PC-3 (cell line): Measurements from ENCODE around the gene ENTPD1. TPM values are rescaled to one million over a fixed set of nuclear protein-coding genes. Genes with fewer than 3 reads are reported as not detected.

Experiments used
- ATAC-seq: fragments of 200-7000 bp; cut with Tn5 transposase; 2 replicates; pipeline ENCODE4 v1.9.1; 2020; ENCODE audit warnings: mild to moderate bottlenecking, moderate library complexity
- BruUV-seq: library from RNA; stranded (reverse); fragments of 400-500 nt; replicated peaks from 2 replicates; lab custom pipeline; 2021; lab: Mats Ljungman, UMichigan
- CTCF ChIA-PET: fragments of 300-600 bp; sonication (Branson Sonifier 250); formaldehyde crosslinking; loops from one replicate; lab custom pipeline; 2022; ENCODE audit warnings: antibody characterized with exemption; lab: Charles Lee
- POLR2A ChIA-PET: fragments of 300-600 bp; sonication (Branson Sonifier 250); formaldehyde crosslinking; loops from one replicate; lab custom pipeline; 2022; ENCODE audit warnings: antibody characterized with exemption; ENCODE audit not compliant: unreplicated experiment; lab: Charles Lee
- DNase-seq: peaks from one replicate; pipeline ENCODE4 v3.0.0-alpha.2; 2015
- H2AFZ ChIP-seq: fragments of 300-600 bp; sonication (generic); 2 replicates; pipeline ENCODE4 v1.6.0; 2016; ENCODE audit warnings: antibody characterized with exemption, low read length
- H3F3A ChIP-seq: fragments of 300-600 bp; sonication (generic); one replicate; pipeline ENCODE4 v1.6.0; 2017; ENCODE audit warnings: antibody characterized with exemption, low read length, control low read depth, mild to moderate bottlenecking; ENCODE audit not compliant: unreplicated experiment
- H3K27ac ChIP-seq: fragments of 300-600 bp; sonication (generic); 2 replicates; pipeline ENCODE4 v1.5.1; 2016; ENCODE audit warnings: mild to moderate bottlenecking, low read length
- H3K27me3 ChIP-seq: fragments of 300-600 bp; sonication (generic); 2 replicates; pipeline ENCODE4 v1.6.1; 2016; ENCODE audit warnings: low read length, mixed read lengths
- H3K36me3 ChIP-seq: fragments of 300-600 bp; sonication (generic); 2 replicates; pipeline ENCODE4 v1.6.1; 2016; ENCODE audit warnings: low read depth, mixed run types, low read length, mixed read lengths
- H3K4me1 ChIP-seq: fragments of 300-600 bp; sonication (generic); 2 replicates; pipeline ENCODE4 v1.5.1; 2016; ENCODE audit warnings: low read length; ENCODE audit not compliant: insufficient read depth
- H3K4me2 ChIP-seq: fragments of 300-600 bp; sonication (generic); 2 replicates; pipeline ENCODE4 v1.6.0; 2016; ENCODE audit warnings: low read length
- H3K4me3 ChIP-seq: fragments of 300-600 bp; sonication (generic); 2 replicates; pipeline ENCODE4 v1.5.1; 2016; ENCODE audit warnings: mild to moderate bottlenecking, low read length, mixed read lengths
- H3K79me2 ChIP-seq: fragments of 300-600 bp; sonication (generic); 2 replicates; pipeline ENCODE4 v1.6.1; 2017; ENCODE audit warnings: low read length, mixed read lengths
- H3K9ac ChIP-seq: fragments of 300-600 bp; sonication (generic); 2 replicates; pipeline ENCODE4 v1.6.0; 2016; ENCODE audit warnings: mild to moderate bottlenecking, low read length
- H3K9me2 ChIP-seq: fragments of 300-600 bp; sonication (generic); replicated peaks from 2 replicates; pipeline ENCODE4 v1.6.1; 2016; ENCODE audit warnings: mixed run types, low read length, mixed read lengths
- H3K9me3 ChIP-seq: fragments of 300-600 bp; sonication (generic); 2 replicates; pipeline ENCODE4 v1.6.1; 2016; ENCODE audit warnings: low read length, mixed read lengths
- H4K20me1 ChIP-seq: fragments of 300-600 bp; sonication (generic); 2 replicates; pipeline ENCODE4 v1.6.1; 2016; ENCODE audit warnings: low read length, mixed read lengths
- EZH2 ChIP-seq: fragments of 300-600 bp; sonication (generic); IDR thresholded peaks from one replicate; pipeline ENCODE4 v1.6.1; 2017; ENCODE audit warnings: antibody characterized with exemption, mild to moderate bottlenecking, low read length; ENCODE audit not compliant: unreplicated experiment
- EZH2phosphoT487 ChIP-seq: fragments of 300-600 bp; sonication (generic); IDR thresholded peaks from 2 replicates; pipeline ENCODE4 v1.6.1; 2018; ENCODE audit warnings: mild to moderate bottlenecking, antibody characterized with exemption, low read length, borderline replicate concordance
- intact Hi-C: fragments of 100-400 bp; cut with micrococcal nuclease; formaldehyde crosslinking; loops from 2 replicates; pipeline ENCODE4 v1.9.0; 2023
- total RNA-seq: library from RNA; depleted of rRNA; stranded (reverse); fragments of >200 nt; gene quantifications from 2 replicates; pipeline ENCODE4 v1.2.3, GENCODE V29; 2014
- TF ChIP-seq, protein P1 (sequence below): fragments of 300-600 bp; sonication (generic); conservative IDR thresholded peaks from 2 replicates; pipeline ENCODE4 v1.5.1; 2017; ENCODE audit warnings: antibody characterized with exemption, low read depth, mild to moderate bottlenecking, low read length

Gene ENTPD1
- total RNA-seq, 1 experiment from 2014 or later: not detected

DNA sequence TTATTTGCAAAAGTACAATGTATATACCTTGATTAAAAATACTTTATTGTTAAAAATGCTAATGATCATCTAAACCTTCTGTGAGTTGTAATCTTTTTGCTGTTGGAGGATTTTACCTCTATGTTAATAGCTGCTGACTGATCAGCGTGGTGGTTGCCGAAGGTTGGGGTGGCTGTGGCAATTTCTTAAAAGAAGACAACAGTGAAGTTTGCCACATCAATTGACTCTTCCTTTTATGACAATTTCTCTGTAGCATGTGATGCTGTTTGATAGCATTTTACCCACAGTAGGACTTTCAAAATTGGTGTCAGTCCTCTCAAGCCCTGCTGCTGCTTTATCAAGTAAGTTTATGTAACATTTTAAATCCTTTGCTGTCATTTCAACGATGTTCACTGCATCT is 16.9 kb upstream of the ENTPD1 start:
- intact Hi-C loops: no loop called here

DNA sequence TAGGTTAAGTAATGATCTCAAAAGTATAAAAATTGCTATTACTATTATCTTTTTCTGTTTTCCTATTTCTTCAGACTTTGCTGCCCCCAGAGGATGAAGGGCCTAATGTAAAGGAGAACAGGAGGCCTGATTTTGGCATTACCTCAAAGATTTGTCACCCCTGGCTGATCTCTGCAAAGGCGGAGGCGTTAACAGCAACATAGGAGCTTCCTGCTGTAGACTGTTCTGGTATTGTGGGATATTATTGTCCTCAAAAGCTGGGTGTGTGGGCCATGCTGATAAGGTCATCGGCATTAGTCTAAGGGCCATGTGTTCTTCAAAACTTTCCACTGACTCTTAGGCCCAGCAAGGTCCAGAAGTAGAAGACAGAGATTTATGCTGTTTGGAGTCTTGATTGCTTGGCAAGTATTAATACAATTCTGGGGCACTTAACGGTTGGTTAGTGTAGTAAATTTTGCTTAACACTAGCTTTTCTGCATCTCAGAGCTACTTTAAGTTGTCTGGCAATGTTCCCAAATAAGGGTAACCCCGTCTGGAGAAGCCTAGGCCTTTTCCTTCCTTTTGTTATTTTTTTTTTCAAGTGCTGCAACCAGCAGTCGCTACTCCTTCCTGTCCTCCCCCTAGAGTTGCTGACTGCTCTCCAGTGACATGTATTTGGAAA is 14.0 kb upstream of the ENTPD1 start:
- Histone ChIP-seq H4K20me1 (no peaks in the 10 kb centered on the region), H3F3A (no peaks in the 10 kb centered on the region), H3K9ac (no peak overlapping the region), H3K27me3 (peaks cover 6% of the 10 kb centered on the region; the same call in 1 of the 2 replicates), H3K4me2 (no peak overlapping the region), H3K79me2 (no peaks in the 10 kb centered on the region), H3K9me3 (no peaks in the 10 kb centered on the region), H3K9me2 (no peaks in the 10 kb centered on the region), H3K4me3 (no peak overlapping the region), H3K36me3 (no peaks in the 10 kb centered on the region), H2AFZ (no peak overlapping the region), H3K27ac (no peak overlapping the region), H3K4me1 (no peaks in the 10 kb centered on the region)
- no TSS peak for BruUV-seq
- no peak for DNase-seq
- CTCF ChIA-PET: no interaction called here
- POLR2A ChIA-PET: no interaction called here
- intact Hi-C loops: no loop called here
- no peak for TF ChIP-seq EZH2
- no peak for ATAC-seq

More for the DNA sequence above, 16.9 kb upstream of the ENTPD1 start:
- no peak overlapping the region for H3K9ac ChIP-seq
- no peaks in the 10 kb centered on the region for H3K4me1 ChIP-seq
- no peaks in the 10 kb centered on the region for H3F3A ChIP-seq
- DNase-seq (no peak), ATAC-seq (no peak)
- TF ChIP-seq EZH2phosphoT487 (no peak), EZH2 (no peak)
- TF ChIP-seq, protein P1, sequence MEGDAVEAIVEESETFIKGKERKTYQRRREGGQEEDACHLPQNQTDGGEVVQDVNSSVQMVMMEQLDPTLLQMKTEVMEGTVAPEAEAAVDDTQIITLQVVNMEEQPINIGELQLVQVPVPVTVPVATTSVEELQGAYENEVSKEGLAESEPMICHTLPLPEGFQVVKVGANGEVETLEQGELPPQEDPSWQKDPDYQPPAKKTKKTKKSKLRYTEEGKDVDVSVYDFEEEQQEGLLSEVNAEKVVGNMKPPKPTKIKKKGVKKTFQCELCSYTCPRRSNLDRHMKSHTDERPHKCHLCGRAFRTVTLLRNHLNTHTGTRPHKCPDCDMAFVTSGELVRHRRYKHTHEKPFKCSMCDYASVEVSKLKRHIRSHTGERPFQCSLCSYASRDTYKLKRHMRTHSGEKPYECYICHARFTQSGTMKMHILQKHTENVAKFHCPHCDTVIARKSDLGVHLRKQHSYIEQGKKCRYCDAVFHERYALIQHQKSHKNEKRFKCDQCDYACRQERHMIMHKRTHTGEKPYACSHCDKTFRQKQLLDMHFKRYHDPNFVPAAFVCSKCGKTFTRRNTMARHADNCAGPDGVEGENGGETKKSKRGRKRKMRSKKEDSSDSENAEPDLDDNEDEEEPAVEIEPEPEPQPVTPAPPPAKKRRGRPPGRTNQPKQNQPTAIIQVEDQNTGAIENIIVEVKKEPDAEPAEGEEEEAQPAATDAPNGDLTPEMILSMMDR: no peak
- no peaks in the 10 kb centered on the region for H3K9me3 ChIP-seq
- BruUV-seq: no TSS peak
- no peaks in the 10 kb centered on the region for H4K20me1 ChIP-seq
- H3K79me2 ChIP-seq: no peaks in the 10 kb centered on the region
- no peaks in the 10 kb centered on the region for H3K9me2 ChIP-seq
- no peak overlapping the region for H2AFZ ChIP-seq
- no peak overlapping the region for H3K27ac ChIP-seq
- CTCF ChIA-PET: no interaction called here
- H3K4me3 ChIP-seq: no peak overlapping the region
- H3K4me2 ChIP-seq: no peak overlapping the region
- H3K27me3 ChIP-seq: no peaks in the 10 kb centered on the region
- POLR2A ChIA-PET: no interaction called here
- no peaks in the 10 kb centered on the region for H3K36me3 ChIP-seq

DNA sequence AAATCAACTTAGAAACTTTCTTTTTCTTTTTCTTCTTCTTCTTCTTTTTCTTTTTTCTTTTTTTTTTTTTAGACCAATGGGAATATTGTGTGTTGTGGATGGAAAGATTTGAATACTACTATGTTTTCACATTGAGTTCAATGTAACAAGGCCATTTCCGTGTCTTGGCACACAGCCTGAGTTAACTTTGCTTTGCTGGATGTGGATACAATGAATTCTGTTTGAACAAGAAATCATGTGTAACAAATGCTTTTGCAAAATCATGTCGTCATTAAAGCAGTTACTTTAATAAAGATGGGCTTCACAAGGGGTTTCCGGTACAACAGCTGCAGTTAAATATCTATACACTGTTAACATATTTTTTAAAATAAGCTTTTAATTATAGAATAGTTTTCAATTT is 13.5 kb upstream of the ENTPD1 start:
- no peak for ATAC-seq
- no TSS peak for BruUV-seq
- Histone ChIP-seq H3K4me3 (no peak overlapping the region), H3K27me3 (peaks cover 8% of the 10 kb centered on the region), H3K4me2 (no peak overlapping the region), H3K4me1 (no peaks in the 10 kb centered on the region), H3K9me2 (no peaks in the 10 kb centered on the region), H4K20me1 (no peaks in the 10 kb centered on the region), H3K27ac (no peak overlapping the region), H3F3A (no peaks in the 10 kb centered on the region), H3K79me2 (no peaks in the 10 kb centered on the region), H2AFZ (no peak overlapping the region), H3K9me3 (no peaks in the 10 kb centered on the region), H3K9ac (no peak overlapping the region), H3K36me3 (no peaks in the 10 kb centered on the region)
- ChIA-PET CTCF (no interaction called here), POLR2A (no interaction called here)
- peak; percentile 19 for DNase-seq
- TF ChIP-seq, protein P1: no peak
- TF ChIP-seq EZH2phosphoT487 (no peak), EZH2 (no peak)
- intact Hi-C loops: no loop called here
